ENCODE measurements around the gene DEPDC1.

The DEPDC1 gene

GRCh38 chr1:68459796-68460195, 37.1 kb downstream of the DEPDC1 start:
- Histone ChIP-seq H2AFZ (ENCODE audit: low read depth, low read length) (no peak overlapping the region), H3K9me3 (ENCODE audit: low read length) (no peaks in the 10 kb centered on the region)

GRCh38 chr1:68459091-68459490, 37.8 kb downstream of the DEPDC1 start:
- H3K9me3 ChIP-seq (ENCODE audit: low read length), result no peaks in the 10 kb centered on the region
- H3K4me1 ChIP-seq (ENCODE audit: insufficient read depth, low read length), result no peaks in the 10 kb centered on the region
- no peak overlapping the region for H3K4me3 ChIP-seq (ENCODE audit: low read length)
- H3K27me3 ChIP-seq (ENCODE audit: insufficient read depth, low read length), result no peaks in the 10 kb centered on the region
- no peak overlapping the region for H2AFZ ChIP-seq (ENCODE audit: low read depth, low read length)
- H3K36me3 ChIP-seq (ENCODE audit: insufficient read depth, low read length), result no peaks in the 10 kb centered on the region

More at GRCh38 chr1:68459796-68460195, 37.1 kb downstream of the DEPDC1 start:
- H3K4me3 ChIP-seq (ENCODE audit: low read length), result no peak overlapping the region
- H3K27me3 ChIP-seq (ENCODE audit: insufficient read depth, low read length), result no peaks in the 10 kb centered on the region
- no peaks in the 10 kb centered on the region for H3K36me3 ChIP-seq (ENCODE audit: insufficient read depth, low read length)
- peaks cover 4% of the 10 kb centered on the region for H3K4me1 ChIP-seq (ENCODE audit: insufficient read depth, low read length)

- no peaks in the 10 kb centered on the region for H3K36me3 ChIP-seq (ENCODE audit: insufficient read depth, low read length)
- H3K9me3 ChIP-seq (ENCODE audit: low read length), result no peaks in the 10 kb centered on the region
- no peaks in the 10 kb centered on the region for H3K27me3 ChIP-seq (ENCODE audit: insufficient read depth, low read length)
- H2AFZ ChIP-seq (ENCODE audit: low read depth, low read length), result no peak overlapping the region
- H3K4me3 ChIP-seq (ENCODE audit: low read length), result no peak overlapping the region
- no peaks in the 10 kb centered on the region for H3K4me1 ChIP-seq (ENCODE audit: insufficient read depth, low read length)
Observed at GRCh38 chr1:68456202-68456601, 40.7 kb downstream of the DEPDC1 start.

GRCh38 chr1:68454534-68454933, 42.3 kb downstream of the DEPDC1 start:
- no peaks in the 10 kb centered on the region for H3K36me3 ChIP-seq (ENCODE audit: insufficient read depth, low read length)
- no peaks in the 10 kb centered on the region for H3K9me3 ChIP-seq (ENCODE audit: low read length)
- no peaks in the 10 kb centered on the region for H3K4me1 ChIP-seq (ENCODE audit: insufficient read depth, low read length)
- no peaks in the 10 kb centered on the region for H3K27me3 ChIP-seq (ENCODE audit: insufficient read depth, low read length)
- H2AFZ ChIP-seq (ENCODE audit: low read depth, low read length), result no peak overlapping the region
- no peak overlapping the region for H3K4me3 ChIP-seq (ENCODE audit: low read length)

GRCh38 chr1:68453060-68453670, 43.7 kb downstream of the DEPDC1 start:
- Histone ChIP-seq H3K36me3 (ENCODE audit: insufficient read depth, low read length) (no peaks in the 10 kb centered on the region), H3K27me3 (ENCODE audit: insufficient read depth, low read length) (no peaks in the 10 kb centered on the region), H3K4me1 (ENCODE audit: insufficient read depth, low read length) (no peaks in the 10 kb centered on the region), H2AFZ (ENCODE audit: low read depth, low read length) (peak overlapping the region; percentile 35), H3K4me3 (ENCODE audit: low read length) (no peak overlapping the region), H3K9me3 (ENCODE audit: low read length) (no peaks in the 10 kb centered on the region)

- Histone ChIP-seq H3K27me3 (ENCODE audit: insufficient read depth, low read length) (no peaks in the 10 kb centered on the region), H3K4me1 (ENCODE audit: insufficient read depth, low read length) (no peaks in the 10 kb centered on the region), H3K9me3 (ENCODE audit: low read length) (no peaks in the 10 kb centered on the region), H3K4me3 (ENCODE audit: low read length) (no peak within 1 kb of the TSS), H3K36me3 (ENCODE audit: insufficient read depth, low read length) (no peaks in the 10 kb centered on the region), H2AFZ (ENCODE audit: low read depth, low read length) (no peak within 1 kb of the TSS)
Observed at GRCh38 chr1:68449901-68450300, 47.0 kb downstream of the DEPDC1 start, which contains the start of gene RPE65. RPE65 (minus strand) TSS chr1:68449954; CDS start chr1:68449905, 49 bp downstream.

GRCh38 chr1:68448365-68448764, 48.5 kb downstream of the DEPDC1 start:
- Histone ChIP-seq H3K4me1 (ENCODE audit: insufficient read depth, low read length) (no peaks in the 10 kb centered on the region), H3K36me3 (ENCODE audit: insufficient read depth, low read length) (no peaks in the 10 kb centered on the region), H3K4me3 (ENCODE audit: low read length) (no peak overlapping the region), H3K27me3 (ENCODE audit: insufficient read depth, low read length) (no peaks in the 10 kb centered on the region), H3K9me3 (ENCODE audit: low read length) (no peaks in the 10 kb centered on the region), H2AFZ (ENCODE audit: low read depth, low read length) (no peak overlapping the region)

- H3K27me3 ChIP-seq (ENCODE audit: insufficient read depth, low read length), result no peaks in the 10 kb centered on the region
Observed at GRCh38 chr1:68445709-68446108, 51.2 kb downstream of the DEPDC1 start.

GRCh38 chr1:68442822-68443556, 53.9 kb downstream of the DEPDC1 start:
- no peaks in the 10 kb centered on the region for H3K36me3 ChIP-seq (ENCODE audit: insufficient read depth, low read length)
- no peaks in the 10 kb centered on the region for H3K9me3 ChIP-seq (ENCODE audit: low read length)
- no peaks in the 10 kb centered on the region for H3K27me3 ChIP-seq (ENCODE audit: insufficient read depth, low read length)
- no peak overlapping the region for H3K4me3 ChIP-seq (ENCODE audit: low read length)
- H2AFZ ChIP-seq (ENCODE audit: low read depth, low read length), result no peak overlapping the region
- peaks cover 1% of the 10 kb centered on the region for H3K4me1 ChIP-seq (ENCODE audit: insufficient read depth, low read length)

More at GRCh38 chr1:68445709-68446108, 51.2 kb downstream of the DEPDC1 start:
- H3K9me3 ChIP-seq (ENCODE audit: low read length), result no peaks in the 10 kb centered on the region
- no peaks in the 10 kb centered on the region for H3K4me1 ChIP-seq (ENCODE audit: insufficient read depth, low read length)
- H3K36me3 ChIP-seq (ENCODE audit: insufficient read depth, low read length), result no peaks in the 10 kb centered on the region
- no peak overlapping the region for H2AFZ ChIP-seq (ENCODE audit: low read depth, low read length)
- no peak overlapping the region for H3K4me3 ChIP-seq (ENCODE audit: low read length)

GRCh38 chr1:68442006-68442405, 54.9 kb downstream of the DEPDC1 start:
- H3K27me3 ChIP-seq (ENCODE audit: insufficient read depth, low read length), result no peaks in the 10 kb centered on the region
- H3K4me1 ChIP-seq (ENCODE audit: insufficient read depth, low read length), result peaks cover 1% of the 10 kb centered on the region
- no peak overlapping the region for H2AFZ ChIP-seq (ENCODE audit: low read depth, low read length)
- H3K9me3 ChIP-seq (ENCODE audit: low read length), result no peaks in the 10 kb centered on the region
- H3K4me3 ChIP-seq (ENCODE audit: low read length), result no peak overlapping the region
- no peaks in the 10 kb centered on the region for H3K36me3 ChIP-seq (ENCODE audit: insufficient read depth, low read length)

GRCh38 chr1:68438310-68438709, 58.6 kb downstream of the DEPDC1 start:
- no peaks in the 10 kb centered on the region for H3K27me3 ChIP-seq (ENCODE audit: insufficient read depth, low read length)
- H3K36me3 ChIP-seq (ENCODE audit: insufficient read depth, low read length), result no peaks in the 10 kb centered on the region
- H3K9me3 ChIP-seq (ENCODE audit: low read length), result no peaks in the 10 kb centered on the region
- H2AFZ ChIP-seq (ENCODE audit: low read depth, low read length), result no peak overlapping the region
- H3K4me1 ChIP-seq (ENCODE audit: insufficient read depth, low read length), result peaks cover 1% of the 10 kb centered on the region
- no peak overlapping the region for H3K4me3 ChIP-seq (ENCODE audit: low read length)

- H3K4me3 ChIP-seq (ENCODE audit: low read length), result no peak overlapping the region
- H2AFZ ChIP-seq (ENCODE audit: low read depth, low read length), result no peak overlapping the region
- H3K4me1 ChIP-seq (ENCODE audit: insufficient read depth, low read length), result peaks cover 7% of the 10 kb centered on the region
- no peaks in the 10 kb centered on the region for H3K36me3 ChIP-seq (ENCODE audit: insufficient read depth, low read length)
- H3K9me3 ChIP-seq (ENCODE audit: low read length), result no peaks in the 10 kb centered on the region
- no peaks in the 10 kb centered on the region for H3K27me3 ChIP-seq (ENCODE audit: insufficient read depth, low read length)
Observed at GRCh38 chr1:68433395-68433794, 63.5 kb downstream of the DEPDC1 start.

- peaks cover 6% of the 10 kb centered on the region for H3K4me1 ChIP-seq (ENCODE audit: insufficient read depth, low read length)
- no peaks in the 10 kb centered on the region for H3K36me3 ChIP-seq (ENCODE audit: insufficient read depth, low read length)
- H3K4me3 ChIP-seq (ENCODE audit: low read length), result no peak overlapping the region
- H3K27me3 ChIP-seq (ENCODE audit: insufficient read depth, low read length), result no peaks in the 10 kb centered on the region
- no peak overlapping the region for H2AFZ ChIP-seq (ENCODE audit: low read depth, low read length)
- H3K9me3 ChIP-seq (ENCODE audit: low read length), result no peaks in the 10 kb centered on the region
Observed at GRCh38 chr1:68431076-68431475, 65.8 kb downstream of the DEPDC1 start.
